SK-N-DZ (cell line): ENCODE results near the gene GPR132.
"Not testable (repeated sequence)": the region's sequence is repeated elsewhere in the genome, so short reads cannot be mapped to it uniquely, and the experiment has no call there.

Experiments
- DNase-seq: peaks from one replicate; pipeline ENCODE4 v3.0.0-alpha.2; 2015; ENCODE audit warnings: low spot score

GPR132 gene

DNA sequence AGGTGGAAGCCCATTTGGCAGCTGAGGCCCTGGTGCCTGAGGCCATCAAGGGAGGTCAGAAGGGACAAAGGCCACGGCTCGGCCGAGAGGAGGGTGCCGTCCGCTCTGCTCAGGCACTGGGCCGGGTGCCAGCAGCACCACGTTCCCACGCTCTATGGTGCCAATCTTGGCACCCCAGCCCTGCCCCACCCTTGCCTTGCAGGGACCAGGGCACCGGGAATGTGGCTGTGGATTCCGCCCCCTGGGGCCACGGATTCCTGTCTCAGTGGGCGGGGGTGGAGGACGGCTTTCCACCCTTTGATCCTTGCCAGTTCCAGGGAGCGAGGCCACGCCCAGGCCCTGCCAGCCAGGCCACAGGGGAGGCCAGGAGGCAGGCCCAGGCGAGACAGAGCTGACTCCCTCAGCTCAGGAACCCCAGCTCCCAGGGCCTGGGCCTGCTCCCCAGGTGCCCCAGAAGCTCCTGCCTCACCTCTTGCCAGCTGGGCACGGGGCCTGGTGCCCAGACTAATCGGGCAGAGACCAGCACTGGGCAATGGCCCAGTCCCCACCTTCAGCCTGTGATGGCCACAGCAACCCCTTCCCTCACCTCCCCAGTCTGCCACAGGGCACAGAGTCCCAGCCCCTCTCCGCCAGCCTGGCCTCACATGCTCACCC, 26.4 kb upstream of the GPR132 start:
- DNase-seq, result no peak

DNA sequence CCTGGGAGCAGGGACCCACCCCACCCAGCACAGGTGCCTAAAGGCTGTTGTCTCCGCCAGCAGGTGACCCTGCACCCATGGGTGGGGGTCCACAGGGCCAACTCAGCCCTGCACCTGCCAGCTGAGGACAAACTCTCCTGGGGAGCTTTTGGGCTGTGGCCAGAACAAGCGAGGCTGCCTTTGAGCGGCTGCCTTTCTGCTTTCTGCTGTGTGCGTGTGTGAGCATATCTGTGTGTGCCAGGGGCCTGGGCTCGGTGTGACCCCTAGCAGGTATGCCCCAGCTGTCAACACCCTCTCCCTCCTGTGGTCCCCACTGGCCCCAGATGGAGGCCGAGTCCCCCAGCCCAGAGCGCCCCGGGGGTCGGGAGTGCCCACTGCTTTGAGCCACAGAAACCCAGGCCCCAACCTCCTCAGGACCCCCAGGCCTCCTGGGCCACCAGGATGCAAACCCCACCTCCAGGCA, 25.9 kb upstream of the GPR132 start:
- no peak for DNase-seq

DNA sequence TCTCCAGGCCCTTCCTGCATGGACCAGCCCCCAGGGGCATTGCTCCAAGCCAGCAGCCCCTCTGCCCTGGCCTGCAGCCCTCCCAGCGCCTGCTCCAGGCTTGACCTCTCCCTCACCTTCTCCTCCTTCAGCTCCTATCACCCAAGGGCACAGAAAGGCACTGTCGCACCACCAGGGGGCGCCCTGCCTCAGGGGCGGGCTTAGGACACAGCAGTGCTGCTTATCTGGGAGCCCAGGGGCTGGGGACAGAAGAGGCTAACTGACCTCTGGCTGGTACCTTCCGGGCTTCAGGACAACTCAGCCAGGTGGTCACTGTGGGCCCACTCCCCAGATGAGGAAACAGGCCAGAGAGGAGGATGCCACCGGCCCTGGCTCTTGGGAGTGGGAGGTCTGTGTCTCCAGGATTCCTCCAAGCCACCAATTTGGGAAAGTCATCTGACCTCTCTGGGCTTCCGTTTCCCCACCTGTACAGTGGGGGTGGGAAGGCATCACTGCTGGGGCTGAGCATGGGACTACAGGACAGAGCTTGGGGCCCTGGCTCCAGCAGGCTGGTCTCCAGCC, 25.3 kb upstream of the GPR132 start:
- peak; percentile 72 for DNase-seq

DNA sequence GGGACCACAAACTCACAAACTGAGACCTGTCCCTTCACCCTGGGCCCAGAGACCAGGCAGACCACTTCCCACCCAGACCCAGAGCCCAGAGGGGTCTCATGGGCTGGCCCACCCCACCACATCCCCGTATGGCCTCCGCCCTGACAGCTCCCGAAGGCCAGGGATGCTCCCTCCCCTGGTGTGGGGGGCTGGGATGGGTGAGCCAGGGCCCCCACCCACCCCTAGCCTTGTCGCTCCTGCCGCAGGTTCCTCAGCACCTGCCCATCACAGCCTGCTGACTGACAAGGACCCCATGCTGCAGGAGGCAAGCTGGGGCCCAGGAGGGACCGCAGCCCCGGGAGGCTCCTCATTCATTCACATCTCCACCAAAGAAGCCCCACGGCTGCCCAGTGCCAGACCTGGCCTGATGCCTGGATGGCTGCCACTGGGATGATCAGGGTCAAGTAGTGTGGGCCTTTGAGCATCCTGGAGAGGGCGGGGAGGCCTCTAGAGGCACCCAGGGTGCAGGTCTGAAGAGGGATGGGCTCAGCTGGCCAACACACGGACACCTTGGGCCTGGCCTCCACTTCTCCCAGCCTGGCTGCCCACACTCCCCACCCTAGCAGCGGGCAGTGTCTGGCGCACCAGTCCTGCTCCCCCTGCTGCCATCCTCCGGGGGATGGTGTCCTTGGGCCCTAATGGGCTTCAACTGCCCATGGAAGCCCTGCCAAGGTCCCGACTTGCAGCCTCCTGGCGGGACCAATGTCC, 24.7 kb upstream of the GPR132 start:
- no peak for DNase-seq

DNA sequence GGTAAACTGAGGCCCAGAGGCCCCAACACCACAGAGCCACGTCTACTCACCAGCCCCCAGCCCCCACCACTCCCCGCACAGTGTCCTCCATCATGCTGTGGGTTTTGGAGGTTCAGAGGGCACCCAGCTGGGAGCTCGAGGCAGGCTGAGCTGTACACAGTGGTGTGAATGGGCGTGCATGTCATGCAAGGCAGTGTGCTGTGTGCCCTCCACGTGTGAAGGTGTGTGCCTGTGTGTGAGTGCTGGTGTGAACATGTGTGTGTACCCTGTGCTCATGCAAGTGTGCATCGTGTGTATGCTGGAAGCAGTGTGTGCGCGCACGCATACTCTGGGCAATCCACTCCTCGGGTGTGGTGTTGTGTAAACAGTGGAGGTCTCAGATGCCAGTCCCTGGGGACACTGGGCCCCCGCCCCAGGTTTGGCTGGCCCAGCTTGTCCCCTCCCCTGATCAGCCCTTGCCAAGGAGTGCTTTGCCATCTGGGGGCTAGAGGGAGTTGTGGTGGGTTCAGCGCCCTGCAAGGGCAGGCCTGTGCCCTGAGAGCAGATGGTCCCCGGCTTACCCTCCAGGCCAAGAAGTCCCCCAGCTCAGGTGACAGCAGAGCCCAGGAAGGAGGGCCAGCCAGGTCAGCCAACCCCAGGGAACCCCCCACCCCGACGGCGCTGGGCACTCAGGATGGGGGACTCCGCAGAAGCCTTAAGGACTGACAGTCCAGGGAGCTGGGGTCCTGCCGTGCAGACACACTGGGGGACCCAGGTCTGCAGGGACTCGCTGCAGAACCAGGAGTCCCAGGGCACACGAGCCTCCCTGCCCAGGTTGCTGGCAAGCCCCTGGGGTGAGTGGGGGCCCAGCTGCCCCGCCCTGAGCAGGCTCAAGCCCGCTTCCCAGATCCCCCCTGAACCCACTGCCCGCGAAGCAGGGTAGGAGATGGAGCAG, 23.8 kb upstream of the GPR132 start:
- no peak for DNase-seq

DNA sequence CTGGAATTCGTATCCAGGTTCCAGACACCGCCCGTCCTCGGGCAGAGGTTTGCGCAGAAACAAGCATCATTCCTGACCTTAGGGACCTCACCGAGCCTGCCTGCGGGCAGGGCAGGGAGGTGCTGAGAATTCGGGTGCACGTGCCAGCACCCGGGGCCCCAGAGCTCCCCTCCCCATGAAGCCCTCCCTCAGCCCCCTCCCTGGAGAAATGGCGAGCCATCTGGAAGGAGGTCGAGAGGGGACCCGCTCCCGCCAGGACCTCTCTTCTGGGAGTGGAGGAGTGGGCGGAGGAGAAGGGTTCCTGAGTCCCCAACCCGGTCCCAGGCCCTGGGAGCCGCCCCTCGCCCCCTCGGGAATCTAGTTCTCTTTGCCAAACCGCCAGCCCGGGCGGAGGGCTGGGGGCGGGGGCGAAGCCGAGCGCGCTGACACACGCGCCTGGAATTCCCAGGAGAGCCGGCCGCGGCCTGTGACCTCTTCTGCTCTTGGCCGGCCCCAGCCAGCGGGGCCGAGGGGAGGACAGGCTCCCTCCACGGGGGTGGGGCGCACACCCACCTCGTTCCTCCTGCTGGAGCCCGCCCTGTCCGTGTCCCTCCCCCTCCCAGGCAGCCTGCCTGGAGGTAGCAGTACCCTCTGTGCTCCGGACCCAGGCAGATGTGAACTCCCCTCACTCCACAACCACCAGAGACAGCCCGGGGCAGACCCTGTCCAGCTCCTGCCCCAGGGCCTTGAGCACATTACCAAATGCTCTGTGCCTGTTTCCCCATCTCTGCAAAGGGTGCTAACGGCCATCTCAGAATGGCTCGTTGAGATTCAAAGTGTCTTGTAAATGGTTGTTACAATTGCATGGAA, 23.0 kb upstream of the GPR132 start:
- DNase-seq, result no peak

DNA sequence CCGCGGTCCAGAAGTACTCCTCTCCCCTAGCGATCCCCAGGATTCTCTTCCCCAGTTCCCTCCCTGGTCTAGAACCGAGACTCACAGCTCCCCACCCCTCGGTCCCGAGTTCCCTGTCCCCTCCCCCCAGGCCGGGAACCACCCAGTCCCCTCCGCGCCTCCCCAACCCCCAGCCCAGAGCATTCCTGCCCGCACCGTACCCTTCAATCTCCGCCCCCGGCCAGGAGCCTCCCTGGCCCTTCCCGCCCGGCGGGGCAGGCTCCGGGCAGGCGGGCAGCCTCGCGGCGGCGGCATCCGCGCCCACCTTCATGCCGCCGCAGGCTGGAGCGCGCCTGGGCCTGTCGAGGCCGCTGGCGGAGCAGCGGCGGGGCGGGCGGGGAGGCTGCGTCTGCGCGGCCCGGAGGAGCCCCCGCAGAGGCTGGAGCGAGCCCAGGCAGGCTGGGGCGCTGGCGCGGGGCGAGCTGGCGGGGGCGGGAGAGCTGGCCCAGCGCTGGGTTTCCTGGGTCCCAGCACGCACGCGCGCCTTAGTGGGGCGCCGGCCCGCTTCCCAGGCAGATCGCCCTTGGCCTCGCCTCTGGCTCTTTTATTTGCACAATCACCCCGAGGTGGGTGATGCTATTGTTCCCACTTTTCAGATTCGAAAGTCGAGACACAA, 22.2 kb upstream of the GPR132 start:
- no peak for DNase-seq

DNA sequence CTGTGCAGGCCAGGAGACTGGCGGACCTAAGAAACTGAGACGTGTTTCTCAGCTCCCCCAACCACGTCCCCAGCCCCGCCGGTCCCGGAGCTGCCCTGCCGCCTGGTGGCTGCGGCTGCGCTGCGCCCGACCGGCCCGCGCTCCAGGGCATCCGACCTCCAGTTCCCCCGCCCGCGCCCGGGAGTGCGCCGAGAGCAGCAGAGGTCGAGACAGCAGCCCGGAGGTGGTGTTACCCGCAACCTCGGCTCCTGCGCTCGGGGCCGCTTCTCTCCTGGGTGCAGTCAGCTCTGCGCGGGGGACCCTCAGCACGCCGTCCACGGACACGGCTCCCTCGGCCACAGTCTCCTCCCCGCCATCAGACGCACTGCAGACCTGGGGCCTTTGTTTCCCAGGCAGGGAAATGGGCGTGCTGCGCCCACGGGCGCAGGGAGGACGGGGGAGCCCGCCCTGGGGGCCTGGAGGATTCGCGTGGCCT, 21.6 kb upstream of the GPR132 start:
- DNase-seq, result peak; percentile 45

DNA sequence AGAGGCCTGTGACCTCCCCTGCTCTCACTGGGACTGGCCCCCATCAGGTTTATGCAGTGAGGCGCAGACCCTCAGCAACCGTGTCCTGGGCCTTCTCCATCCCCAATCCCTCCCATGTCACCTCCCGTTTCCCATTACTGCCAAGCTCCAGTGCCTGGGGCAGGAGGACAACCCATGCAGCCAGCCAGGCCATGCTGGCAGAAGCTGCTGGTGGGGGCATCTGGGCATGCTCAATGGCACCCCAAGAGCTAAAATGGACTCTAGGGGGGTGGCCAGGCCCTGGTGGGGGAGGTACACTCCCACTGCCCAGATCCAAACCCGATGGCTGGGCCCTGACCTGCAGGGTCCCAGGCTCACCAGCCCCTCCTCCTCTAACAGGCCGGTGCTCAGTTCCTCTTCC, 20.5 kb upstream of the GPR132 start:
- DNase-seq, result no peak

DNA sequence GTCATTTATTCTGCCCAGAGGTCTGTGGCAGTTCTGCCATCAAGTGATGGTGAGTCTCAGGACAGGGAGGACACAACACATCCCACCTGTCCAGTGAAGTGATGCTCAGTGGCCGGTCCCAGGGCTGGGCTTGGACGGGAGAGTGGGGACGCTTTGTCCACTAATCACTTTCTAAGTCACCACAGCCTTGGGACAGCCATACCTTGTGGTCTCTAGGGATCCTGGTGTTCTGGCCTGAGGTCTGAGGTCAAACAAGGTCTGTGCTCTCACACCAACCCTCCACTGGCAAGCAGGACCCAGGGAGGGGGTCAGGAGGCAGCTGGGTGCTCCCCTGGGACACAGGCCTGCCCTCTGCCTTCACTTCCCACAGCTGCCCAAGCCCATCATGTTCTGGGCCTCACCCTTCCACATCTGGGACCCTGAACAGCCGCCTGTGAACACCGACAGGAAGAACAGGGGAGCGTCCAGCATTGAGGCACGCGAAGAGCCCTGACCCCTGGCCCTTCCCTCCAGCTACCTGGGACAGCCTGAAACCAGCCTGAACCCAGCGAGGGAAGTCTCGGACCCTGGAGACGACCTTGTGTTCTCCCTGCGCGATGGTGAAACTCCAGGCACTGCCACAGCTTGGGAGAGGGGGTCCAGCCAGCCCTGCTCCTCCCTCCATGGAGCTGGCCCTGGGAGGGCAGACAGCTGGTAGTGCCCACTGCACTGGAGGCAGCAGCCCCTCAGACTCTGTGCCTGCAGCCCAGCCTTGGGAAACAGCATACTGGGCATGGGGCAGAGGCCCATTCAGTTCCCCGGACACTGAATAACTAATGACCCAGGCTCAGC, 19.7 kb upstream of the GPR132 start:
- DNase-seq, result no peak

DNA sequence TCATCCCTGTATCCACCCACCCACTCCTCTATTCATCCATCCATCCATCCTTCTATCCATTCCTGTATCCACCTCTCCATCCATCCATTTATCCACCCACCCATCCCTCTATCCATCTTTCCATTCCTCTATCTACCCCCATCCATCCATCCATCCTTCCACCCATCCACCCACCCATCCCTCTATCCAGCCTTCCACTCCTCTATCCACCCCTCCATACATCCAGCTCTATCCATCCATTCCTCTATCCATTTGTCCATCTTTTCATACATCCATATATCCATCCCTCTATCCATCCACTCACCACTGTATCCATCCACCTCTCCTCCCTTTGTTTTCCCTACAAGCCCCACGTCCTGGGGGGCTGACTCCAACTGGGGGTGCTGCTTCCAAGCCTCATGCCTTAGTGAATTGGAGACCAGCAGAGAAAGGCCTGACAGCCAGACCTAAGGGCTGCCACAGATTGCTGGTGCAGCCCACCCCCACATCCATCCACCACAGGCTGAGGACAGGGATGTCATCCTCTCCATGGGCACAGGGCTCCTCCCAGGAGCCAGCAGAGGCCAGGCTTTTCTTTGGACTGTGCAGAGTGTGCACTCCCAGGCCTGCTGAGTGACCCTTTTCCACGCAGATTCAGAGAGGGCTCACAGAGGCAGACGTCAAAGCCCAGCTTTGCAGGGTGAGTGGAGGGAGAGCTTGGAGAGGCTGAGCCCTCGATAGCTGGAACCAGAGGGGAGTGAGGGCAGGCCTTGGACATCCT, 18.9 kb upstream of the GPR132 start:
- DNase-seq, result no peak

DNA sequence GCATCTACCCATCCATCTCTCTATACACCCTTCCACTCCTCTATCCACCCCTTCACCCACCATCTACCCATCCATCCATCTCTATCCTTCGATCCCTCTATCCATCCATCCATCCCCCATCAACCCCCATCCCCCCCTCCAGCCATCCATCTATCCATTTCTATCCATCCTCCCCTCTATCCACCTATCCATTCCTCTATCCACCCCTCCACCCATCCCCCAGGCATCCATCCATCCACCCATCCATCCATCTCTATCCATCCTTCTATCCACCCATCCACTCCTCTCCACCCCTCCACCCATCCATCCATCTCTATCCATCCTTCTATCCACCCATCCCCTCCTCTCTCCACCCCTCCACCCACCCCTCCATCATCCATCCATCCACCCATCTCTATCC, 17.5 kb upstream of the GPR132 start:
- no peak for DNase-seq

DNA sequence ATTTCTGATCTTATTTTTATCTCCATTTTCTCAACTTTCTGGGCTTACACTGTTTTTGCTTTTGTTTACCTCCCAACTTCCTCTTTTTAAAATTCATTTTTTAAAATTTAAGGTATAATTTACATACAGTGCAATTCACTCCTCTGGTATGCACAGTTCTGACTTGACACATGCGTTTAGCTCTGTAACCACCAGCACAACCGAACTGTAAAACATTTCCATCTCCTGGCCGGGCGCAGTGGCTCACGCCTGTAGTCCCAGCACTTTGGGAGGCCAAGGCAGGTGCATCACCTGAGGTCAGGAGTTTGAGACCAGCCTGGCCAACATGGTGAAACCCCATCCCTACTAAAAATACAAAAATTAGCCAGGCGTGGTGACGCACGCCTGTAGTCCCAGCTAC, 16.2 kb upstream of the GPR132 start:
- not testable (repeated sequence) for DNase-seq

DNA sequence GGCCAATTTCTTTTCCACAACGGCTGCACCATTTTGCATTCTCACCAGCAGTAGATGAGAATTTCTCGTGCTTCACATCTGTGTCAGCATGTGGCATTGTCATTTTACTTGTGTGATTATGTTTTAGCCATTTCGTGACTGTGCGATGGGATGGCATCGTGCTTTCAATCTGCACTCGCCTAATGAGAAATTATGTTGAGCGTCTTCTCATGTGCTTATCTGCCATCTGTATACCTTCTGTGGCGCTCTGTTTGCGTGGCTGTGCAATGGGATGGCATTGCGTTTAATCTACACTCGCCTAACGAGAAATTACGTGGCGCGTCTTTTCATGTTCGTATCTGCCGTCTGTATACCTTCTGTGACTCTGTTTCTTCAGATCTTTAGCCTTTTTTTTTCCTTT, 14.9 kb upstream of the GPR132 start:
- DNase-seq, result no peak

DNA sequence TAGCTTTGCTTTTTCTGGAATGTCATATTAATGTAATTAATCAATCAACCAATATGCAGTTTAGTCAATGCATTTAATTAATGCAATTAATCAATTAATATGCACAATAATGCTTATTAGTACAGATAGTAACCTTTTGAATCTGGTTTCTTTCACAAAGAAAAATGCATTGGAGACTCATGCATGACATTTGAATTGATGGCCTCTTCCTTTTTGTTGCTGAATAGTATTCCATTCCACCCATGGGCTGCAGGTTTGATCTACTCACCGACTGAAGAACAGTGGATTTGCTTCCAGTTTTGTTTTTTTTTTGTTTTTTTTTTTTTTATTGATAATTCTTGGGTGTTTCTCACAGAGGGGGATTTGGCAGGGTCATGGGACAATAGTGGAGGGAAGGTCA, 13.1 kb upstream of the GPR132 start:
- DNase-seq, result no peak

DNA sequence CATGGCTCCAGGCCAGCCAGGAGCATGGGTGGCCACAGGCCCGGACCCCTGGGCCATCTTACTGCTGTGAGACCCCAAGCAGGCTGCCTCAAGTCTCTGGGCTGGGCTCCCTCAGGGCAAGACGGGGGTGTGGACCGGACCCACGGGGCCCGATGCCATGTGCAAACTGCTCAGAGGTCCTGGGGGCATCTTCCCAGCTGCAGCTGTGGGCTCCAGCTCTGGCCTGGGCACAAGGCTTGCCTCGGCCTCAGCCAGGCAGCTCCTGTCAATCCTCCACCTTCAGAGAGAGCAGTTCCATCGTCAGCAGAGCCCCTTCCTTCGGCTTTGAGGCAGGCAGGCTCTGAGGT, 12.4 kb upstream of the GPR132 start:
- DNase-seq, result no peak

DNA sequence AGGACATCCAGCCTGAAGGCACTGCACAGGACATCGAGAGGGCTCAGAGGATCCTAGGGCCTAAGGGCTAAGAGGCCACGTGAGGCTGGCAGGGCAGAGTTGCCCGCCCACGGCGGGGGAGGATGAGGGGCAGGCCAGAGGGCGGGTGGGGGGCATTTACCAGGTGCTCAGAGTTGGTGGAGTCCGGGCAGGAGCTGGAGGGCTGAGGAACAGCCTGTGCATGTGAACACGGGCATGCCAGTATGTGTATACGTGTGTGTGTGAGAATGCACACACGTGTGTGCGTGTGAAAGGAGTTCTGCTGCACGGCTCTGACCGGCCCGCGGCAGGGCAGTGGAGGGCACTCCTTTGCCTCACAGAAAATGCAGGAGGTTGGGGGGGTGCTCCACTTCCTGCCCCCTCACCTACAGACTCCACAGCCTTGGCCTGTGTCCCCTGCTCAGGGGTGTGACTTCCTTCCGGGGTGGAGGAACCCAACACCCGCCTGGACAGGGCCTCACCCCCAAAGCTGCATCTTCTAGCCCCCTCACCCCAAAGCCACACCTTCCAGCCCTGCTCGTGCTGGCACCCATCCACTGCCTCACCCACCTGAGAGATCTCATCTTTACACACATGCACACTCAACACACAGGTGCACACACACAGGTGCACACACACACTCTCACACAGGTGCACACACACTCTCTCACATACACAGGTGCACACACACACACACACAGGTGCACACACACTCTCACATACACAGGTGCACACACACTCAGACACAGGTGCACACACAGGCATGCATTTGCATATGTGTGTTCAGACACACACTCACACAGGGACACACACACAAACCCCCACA, 11.8 kb upstream of the GPR132 start:
- no peak for DNase-seq

DNA sequence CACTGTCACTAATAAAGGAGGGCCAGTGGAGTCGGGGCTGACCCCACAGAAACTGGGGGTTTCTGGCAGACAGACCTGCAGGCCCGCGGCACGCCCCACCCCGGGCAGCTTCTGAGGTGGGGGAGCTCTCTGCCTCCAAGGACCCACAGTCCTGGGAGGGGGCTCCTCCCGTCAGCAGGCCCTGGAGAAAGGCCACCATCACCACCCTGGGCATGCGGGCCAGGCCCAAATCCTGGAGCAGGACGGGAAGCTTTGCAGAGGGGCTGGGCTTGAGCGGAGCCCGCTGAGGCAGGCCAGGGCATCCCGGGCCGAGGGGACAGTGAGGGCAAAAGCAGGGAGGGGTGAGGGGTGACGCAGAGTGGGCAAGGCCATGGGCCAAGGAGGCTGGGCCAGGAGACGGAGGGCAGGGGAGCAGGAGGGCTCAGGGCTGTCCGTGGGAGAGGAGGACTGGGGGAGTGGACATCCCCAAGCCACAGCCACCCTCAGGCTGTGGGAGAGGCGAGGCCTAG, 11.1 kb upstream of the GPR132 start:
- no peak for DNase-seq
